B cell (primary cell): ENCODE results near the gene HERC2. TPM values are rescaled to one million over a fixed set of nuclear protein-coding genes. Genes with fewer than 3 reads are reported as not detected.
"Not testable (repeated sequence)": the region's sequence is repeated elsewhere in the genome, so short reads cannot be mapped to it uniquely, and the experiment has no call there.

Source experiments
- ATAC-seq: fragments of 200-7000 bp; cut with Tn5 transposase; one replicate; pipeline ENCODE4 v1.10.0; 2021; ENCODE audit warnings: low read depth, mild to moderate bottlenecking, moderate number of reproducible peaks, moderate library complexity
- CTCF ChIA-PET: fragments of 350-600 bp; sonication (Branson Sonifier 250); formaldehyde crosslinking; loops from one replicate; lab custom pipeline; 2021; ENCODE audit warnings: antibody characterized with exemption, inconsistent platforms; lab: Charles Lee
- POLR2A ChIA-PET: fragments of 350-600 bp; sonication (Branson Sonifier 250); formaldehyde crosslinking; loops from one replicate; lab custom pipeline; 2021; ENCODE audit warnings: antibody characterized with exemption; lab: Charles Lee
- DNase-seq: peaks from one replicate; pipeline ENCODE4 v3.0.0; 2013
- H2AFZ ChIP-seq: 2 replicates; pipeline ENCODE4 v1.6.1; 2012; ENCODE audit warnings: mild to moderate bottlenecking, low read depth, low read length; ENCODE audit not compliant: insufficient read depth, poor library complexity, severe bottlenecking
- H3K27ac ChIP-seq, 2 donors: 1 replicate in 1 of 2; 2 replicates in 1 of 2; pipeline ENCODE4 v1.5.1; 2012 to 2013; ENCODE audit warnings: low read length in 2 of 2, mild to moderate bottlenecking in 2 of 2, moderate library complexity in 1 of 2
- H3K27me3 ChIP-seq, 4 experiments: fragments of 200-600 bp in 1 of 4; sonication (generic) in 1 of 4; replicated peaks in 1 of 4; 1 replicate in 2 of 4; 2 replicates in 2 of 4; pipeline versions ENCODE4 v1.6.1 to v1.7.0; 2013 to 2016; ENCODE audit warnings: low read length in 3 of 4, mild to moderate bottlenecking in 2 of 4, mixed read lengths in 1 of 4, moderate library complexity in 1 of 4; ENCODE audit not compliant: insufficient read depth in 4 of 4, control insufficient read depth in 3 of 4; ENCODE audit errors: control extremely low read depth in 1 of 4
- H3K36me3 ChIP-seq, 2 experiments: replicated peaks in 1 of 2; 1 replicate in 1 of 2; 2 replicates in 1 of 2; pipeline versions ENCODE4 v1.6.1 to v1.7.1; 2013; ENCODE audit warnings: low read length in 1 of 2; ENCODE audit not compliant: insufficient read depth in 2 of 2, control insufficient read depth in 1 of 2; ENCODE audit errors: control extremely low read depth in 1 of 2, extremely low read depth in 1 of 2
- H3K4me1 ChIP-seq, 2 donors: fragments of 200-600 bp in 1 of 2; sonication (generic) in 1 of 2; 1 replicate in 1 of 2; 2 replicates in 1 of 2; pipeline versions ENCODE4 v1.5.1 to v1.6.1; 2013 to 2017; ENCODE audit warnings: low read length in 2 of 2; ENCODE audit not compliant: control insufficient read depth in 2 of 2, insufficient read depth in 2 of 2
- H3K4me2 ChIP-seq: replicated peaks from 2 replicates; pipeline ENCODE3; 2012; ENCODE audit warnings: mild to moderate bottlenecking, low read depth, low read length; ENCODE audit not compliant: poor library complexity, severe bottlenecking
- H3K4me3 ChIP-seq, 5 experiments: fragments of 200-600 bp in 1 of 5; sonication (generic) in 1 of 5; 1 replicate in 3 of 5; 2 replicates in 2 of 5; pipeline versions ENCODE4 v1.5.1 to v1.7.0; 2011 to 2016; ENCODE audit warnings: low read length in 4 of 5, mild to moderate bottlenecking in 4 of 5, low read depth in 2 of 5, control low read depth in 1 of 5, moderate library complexity in 1 of 5; ENCODE audit not compliant: insufficient read depth in 1 of 5; ENCODE audit errors: control extremely low read depth in 1 of 5, extremely low read depth in 1 of 5
- H3K79me2 ChIP-seq: fragments of 200-600 bp; sonication (generic); one replicate; pipeline ENCODE4 v1.6.0; 2016; ENCODE audit warnings: low read length; ENCODE audit not compliant: control insufficient read depth, insufficient read depth
- H3K9ac ChIP-seq: fragments of 200-600 bp; sonication (generic); 2 replicates; pipeline ENCODE4 v1.6.1; 2017; ENCODE audit warnings: mild to moderate bottlenecking, low read length, moderate library complexity
- H3K9me3 ChIP-seq, 3 donors: one replicate each; pipeline versions ENCODE4 v1.6.1 to v1.7.1; 2013; ENCODE audit warnings: low read length in 2 of 3; ENCODE audit not compliant: control insufficient read depth in 2 of 3, insufficient read depth in 1 of 3; ENCODE audit errors: control extremely low read depth in 1 of 3
- H4K20me1 ChIP-seq: 2 replicates; pipeline ENCODE4 v1.6.0; 2012; ENCODE audit warnings: mild to moderate bottlenecking, low read length; ENCODE audit not compliant: insufficient read depth, control insufficient read depth, poor library complexity, severe bottlenecking
- H3K27ac Mint-ChIP-seq: one replicate; pipeline ENCODE4 v1.8.0; 2021; ENCODE audit warnings: mixed read lengths
- H3K27me3 Mint-ChIP-seq: one replicate; pipeline ENCODE4 v1.8.0; 2021; ENCODE audit warnings: mixed read lengths
- H3K4me1 Mint-ChIP-seq: one replicate; pipeline ENCODE4 v1.8.0; 2021; ENCODE audit warnings: mixed read lengths
- H3K4me3 Mint-ChIP-seq: one replicate; pipeline ENCODE4 v1.8.0; 2021; ENCODE audit warnings: mixed read lengths
- H3K9me3 Mint-ChIP-seq: one replicate; pipeline ENCODE4 v1.8.0; 2022; ENCODE audit warnings: mixed read lengths; ENCODE audit not compliant: insufficient read depth
- WGBS: methylation state at CpG from one replicate; pipeline ENCODE4 v1.1.5; 2013; ENCODE audit warnings: missing lambda C conversion rate; ENCODE audit not compliant: insufficient coverage; 5-methylcytosine and 5-hydroxymethylcytosine counted together
- intact Hi-C: fragments of 100-400 bp; cut with micrococcal nuclease; formaldehyde crosslinking; loops from one replicate; pipeline ENCODE4 v1.10.0; 2022
- polyA plus RNA-seq: library from polyadenylated mRNA; depleted of rRNA; stranded (reverse); fragments of >200 nt; gene quantifications from 2 replicates; pipeline ENCODE4 v1.2.3, GENCODE V29; 2012
- total RNA-seq, 2 donors: library from RNA; stranded (reverse); fragments of 120-200 nt in 1 of 2; gene quantifications; 1 replicate in 1 of 2; 2 replicates in 1 of 2; pipeline versions ENCODE4 v1.2.3 to v1.2.4, GENCODE V29; 2013 to 2022

HERC2 gene
- total and polyA plus RNA-seq, 2 donors (not counting 1 experiment from before 2014, with no cell fraction given): 31.0 to 52.7 TPM

GRCh38 chr15:28319725-28320124 lies 2.3 kb downstream of the HERC2 start:
- H3K4me1 ChIP-seq, H4K20me1 ChIP-seq, H2AFZ ChIP-seq, H3K9ac ChIP-seq, H3K27ac ChIP-seq, intact Hi-C loops, CTCF ChIA-PET, DNase-seq, H3K9me3 Mint-ChIP-seq, ATAC-seq, H3K9me3 ChIP-seq, H3K4me1 Mint-ChIP-seq, H3K27me3 Mint-ChIP-seq, H3K4me3 ChIP-seq, H3K27me3 ChIP-seq, POLR2A ChIA-PET, H3K4me3 Mint-ChIP-seq, H3K4me2 ChIP-seq, H3K27ac Mint-ChIP-seq, H3K36me3 ChIP-seq: not testable (repeated sequence)
- peaks cover 11% of the 10 kb centered on the region for H3K79me2 ChIP-seq
- no CpG with 5 or more reads among the region's 1 CpG for WGBS

GRCh38 chr15:28318828-28319227 lies 3.2 kb downstream of the HERC2 start:
- H3K4me1 ChIP-seq, H3K27me3 Mint-ChIP-seq, H3K4me2 ChIP-seq, ATAC-seq, H3K4me3 ChIP-seq, DNase-seq, H2AFZ ChIP-seq, H3K9me3 ChIP-seq, H3K4me1 Mint-ChIP-seq, H3K27ac Mint-ChIP-seq, H3K36me3 ChIP-seq, H3K27ac ChIP-seq, CTCF ChIA-PET, H3K4me3 Mint-ChIP-seq, intact Hi-C loops, H4K20me1 ChIP-seq, H3K9me3 Mint-ChIP-seq, H3K27me3 ChIP-seq, H3K9ac ChIP-seq, POLR2A ChIA-PET: not testable (repeated sequence)
- no CpG with 5 or more reads among the region's 3 CpGs for WGBS
- peaks cover 13% of the 10 kb centered on the region for H3K79me2 ChIP-seq

GRCh38 chr15:28318122-28318521 lies 3.9 kb downstream of the HERC2 start:
- H3K9me3 Mint-ChIP-seq, DNase-seq, H3K27ac Mint-ChIP-seq, H3K9me3 ChIP-seq, H3K4me1 ChIP-seq, CTCF ChIA-PET, H3K9ac ChIP-seq, H3K4me1 Mint-ChIP-seq, H3K36me3 ChIP-seq, H4K20me1 ChIP-seq, H3K4me3 ChIP-seq, POLR2A ChIA-PET, H2AFZ ChIP-seq, H3K27me3 ChIP-seq, H3K4me2 ChIP-seq, H3K27me3 Mint-ChIP-seq, H3K4me3 Mint-ChIP-seq, H3K27ac ChIP-seq, intact Hi-C loops, ATAC-seq: not testable (repeated sequence)
- 100% methylated on average over 5 of the region's 13 CpGs for WGBS
- H3K79me2 ChIP-seq: peaks cover 13% of the 10 kb centered on the region

- POLR2A ChIA-PET, H3K9me3 Mint-ChIP-seq, H3K27me3 ChIP-seq, ATAC-seq, H3K9ac ChIP-seq, H3K4me1 ChIP-seq, H3K4me3 Mint-ChIP-seq, DNase-seq, H3K4me2 ChIP-seq, H3K9me3 ChIP-seq, H2AFZ ChIP-seq, H3K4me3 ChIP-seq, intact Hi-C loops, H3K4me1 Mint-ChIP-seq, H3K27ac ChIP-seq, H4K20me1 ChIP-seq, H3K27ac Mint-ChIP-seq, CTCF ChIA-PET, H3K27me3 Mint-ChIP-seq, H3K36me3 ChIP-seq: not testable (repeated sequence)
- 100% methylated on average over 1 of the region's 7 CpGs for WGBS
- peaks cover 13% of the 10 kb centered on the region for H3K79me2 ChIP-seq
Observed at GRCh38 chr15:28316958-28317357, 5.0 kb downstream of the HERC2 start.
